HCT116 (cell line): Measurements from ENCODE around the gene XAB2.

ENCODE experiments used
- ATF3 ChIP-seq: IDR thresholded peaks from 2 replicates; pipeline ENCODE4 v1.6.1; 2012
- CTCF ChIP-seq, 3 experiments: fragments of 200-600 bp in 1 of 3; sonication (generic) in 1 of 3; IDR thresholded peaks in 2 of 3; conservative IDR thresholded peaks in 1 of 3; 2 replicates each; pipeline ENCODE4 v1.5.1; 2012 to 2017; ENCODE audit warnings: low read depth in 2 of 3, low read length in 2 of 3, antibody characterized with exemption in 1 of 3, borderline replicate concordance in 1 of 3, control low read depth in 1 of 3, mild to moderate bottlenecking in 1 of 3, mixed read lengths in 1 of 3, mixed run types in 1 of 3, moderate library complexity in 1 of 3; ENCODE audit not compliant: insufficient read depth in 1 of 3
- EZH2 ChIP-seq: fragments of 200-600 bp; sonication (generic); IDR thresholded peaks from 2 replicates; pipeline ENCODE4 v1.6.1; 2017; ENCODE audit warnings: antibody characterized with exemption, mixed run types
- EZH2phosphoT487 ChIP-seq: fragments of 200-600 bp; IDR thresholded peaks from 2 replicates; pipeline ENCODE4 v1.6.1; 2018; ENCODE audit warnings: antibody characterized with exemption, borderline replicate concordance
- FOSL1 ChIP-seq: IDR thresholded peaks from 2 replicates; pipeline ENCODE4 v1.6.1; 2012; ENCODE audit warnings: low read depth
- POLR2A ChIP-seq: IDR thresholded peaks from 2 replicates; pipeline ENCODE4 v1.7.0; 2011; ENCODE audit warnings: borderline replicate concordance; ENCODE audit not compliant: insufficient read depth, insufficient read length; ENCODE audit errors: extremely low read depth
- POLR2AphosphoS5 ChIP-seq: IDR thresholded peaks from 2 replicates; pipeline ENCODE4 v1.6.1; 2011; ENCODE audit warnings: mild to moderate bottlenecking, low read depth, low read length, moderate library complexity
- REST ChIP-seq: IDR thresholded peaks from 2 replicates; pipeline ENCODE4 v1.6.1; 2012; ENCODE audit warnings: low read depth
- SIN3A ChIP-seq: IDR thresholded peaks from 2 replicates; pipeline ENCODE4 v1.6.1; 2012; ENCODE audit warnings: low read depth
- SP1 ChIP-seq: IDR thresholded peaks from 2 replicates; pipeline ENCODE4 v1.6.1; 2012; ENCODE audit warnings: low read depth
- TCF7L2 ChIP-seq: IDR thresholded peaks from 2 replicates; pipeline ENCODE4 v1.7.0; 2011; ENCODE audit warnings: borderline replicate concordance, inconsistent platforms; ENCODE audit not compliant: insufficient read depth, insufficient read length; ENCODE audit errors: extremely low read depth
- ZNF274 ChIP-seq: fragments of 200-500 bp; sonication (Bioruptor generic); IDR thresholded peaks from 2 replicates; pipeline ENCODE4 v1.6.1; 2014; ENCODE audit warnings: mild to moderate bottlenecking, low read depth, low read length, inconsistent platforms

- no peak for TF ChIP-seq EZH2
- TF ChIP-seq CTCF (IDR thresholded peaks at IDR 0.05 in 2 of 3, conservative IDR thresholded peaks at IDR 0.05 in 1 of 3; ENCODE audit: borderline replicate concordance in 1 of 3, insufficient read depth in 1 of 3, low read depth in 2 of 3, low read length in 2 of 3) = no peak
- TF ChIP-seq TCF7L2 = no peak
- no peak for TF ChIP-seq EZH2phosphoT487
- TF ChIP-seq REST = no peak
- no peak for TF ChIP-seq SIN3A
- no peak for TF ChIP-seq SP1
- TF ChIP-seq POLR2A = no peak
- no peak for TF ChIP-seq POLR2AphosphoS5
- no peak for TF ChIP-seq ATF3
- no peak for TF ChIP-seq ZNF274
- no peak for TF ChIP-seq FOSL1
These were observed 28.6 kb downstream of the XAB2 start for GRCh38 chr19:7600721-7601120.
